GM12878 (cell line): Measurements from ENCODE around the gene ZSWIM3. TPM values are rescaled to one million over a fixed set of nuclear protein-coding genes. Genes with fewer than 3 reads are reported as not detected.

ENCODE experiments used
- ATAC-seq: fragments of 200-7000 bp; cut with Tn5 transposase; 3 replicates; pipeline ENCODE4 v1.9.1; 2020; ENCODE audit warnings: mild to moderate bottlenecking, moderate library complexity
- BruUV-seq: library from RNA; stranded (reverse); fragments of 400-500 nt; replicated peaks from 2 replicates; lab custom pipeline; 2021; lab: Mats Ljungman, UMichigan
- CTCF ChIA-PET: fragments of 300-600 bp; sonication (Branson Sonifier 250); formaldehyde crosslinking; extraction: SDS; loops from one replicate; lab custom pipeline; 2021; ENCODE audit warnings: inconsistent platforms; lab: Yijun Ruan, JAX
- POLR2A ChIA-PET: fragments of 350-600 bp; formaldehyde crosslinking; extraction: SDS; loops from one replicate; lab custom pipeline; 2021; ENCODE audit warnings: inconsistent platforms; lab: Charles Lee
- RAD21 ChIA-PET: fragments of 300-600 bp; sonication (Branson Sonifier 250); formaldehyde crosslinking; loops from one replicate; lab custom pipeline; 2023; ENCODE audit warnings: antibody characterized with exemption; ENCODE audit not compliant: unreplicated experiment; lab: Charles Lee
- SMC1A ChIA-PET: fragments of 300-600 bp; sonication (Branson Sonifier 250); formaldehyde crosslinking; loops from one replicate; lab custom pipeline; 2023; ENCODE audit not compliant: unreplicated experiment, uncharacterized antibody; lab: Charles Lee
- DNase-seq: peaks from one replicate; pipeline ENCODE4 v3.0.0-alpha.2; 2011; ENCODE audit warnings: low read depth, low spot score
- FAIRE-seq: peaks from 3 replicates; lab custom pipeline; 2011; peaks lifted over from hg19 to GRCh38; lab: Jason Lieb, UNC
- H2AFZ ChIP-seq: 2 replicates; pipeline ENCODE4 v1.6.0; 2011; ENCODE audit warnings: low read depth, low read length, control low read depth; ENCODE audit not compliant: control insufficient read depth
- H3K27ac ChIP-seq: 2 replicates; pipeline ENCODE4 v1.5.1; 2011; ENCODE audit warnings: control low read depth; ENCODE audit not compliant: control insufficient read depth, insufficient read depth
- H3K27me3 ChIP-seq, 2 experiments: replicated peaks in 1 of 2; 2 replicates each; pipeline versions ENCODE4 v1.6.0 to v1.6.1; 2011; ENCODE audit warnings: low read length in 1 of 2; ENCODE audit not compliant: control insufficient read depth in 2 of 2, insufficient read depth in 2 of 2
- H3K36me3 ChIP-seq, 2 experiments: 2 replicates each; pipeline ENCODE4 v1.5.1; 2011; ENCODE audit warnings: low read length in 1 of 2; ENCODE audit not compliant: control insufficient read depth in 2 of 2, insufficient read depth in 2 of 2
- H3K4me1 ChIP-seq: 2 replicates; pipeline ENCODE4 v1.6.1; 2011; ENCODE audit warnings: mild to moderate bottlenecking, low read length, moderate library complexity, mixed read lengths; ENCODE audit not compliant: control insufficient read depth, insufficient read depth
- H3K4me2 ChIP-seq: 2 replicates; pipeline ENCODE4 v1.6.0; 2011; ENCODE audit warnings: control low read depth; ENCODE audit not compliant: control insufficient read depth, insufficient read depth
- H3K4me3 ChIP-seq: fragments of 200-600 bp; sonication (generic); 2 replicates; pipeline ENCODE4 v1.5.1; 2016
- H3K79me2 ChIP-seq: 2 replicates; pipeline ENCODE4 v1.6.0; 2011; ENCODE audit warnings: low read length; ENCODE audit not compliant: control insufficient read depth, insufficient read depth
- H3K9ac ChIP-seq: 2 replicates; pipeline ENCODE4 v1.8.0; 2011; ENCODE audit warnings: low read length, control low read depth, mixed read lengths; ENCODE audit not compliant: control insufficient read depth, insufficient read depth
- H3K9me3 ChIP-seq: replicated peaks from 3 replicates; pipeline ENCODE4 v1.5.1; 2011; ENCODE audit warnings: mild to moderate bottlenecking, low read length; ENCODE audit not compliant: control insufficient read depth, insufficient read depth
- H4K20me1 ChIP-seq: 2 replicates; pipeline ENCODE4 v1.6.0; 2011; ENCODE audit not compliant: control insufficient read depth, insufficient read depth
- BHLHE40 ChIP-seq, 2 experiments: fragments of 450-650 bp in 1 of 2; IDR thresholded peaks; 2 replicates each; pipeline ENCODE4 v1.6.1; 2011 to 2017; ENCODE audit warnings: low read depth in 2 of 2, borderline replicate concordance in 1 of 2, improper control_type of control experiment in 1 of 2, low read length in 1 of 2, mild to moderate bottlenecking in 1 of 2
- IKZF2 ChIP-seq, 2 experiments: fragments of 450-650 bp; IDR thresholded peaks; 2 replicates each; pipeline ENCODE4 v1.6.1; 2017; ENCODE audit warnings: mild to moderate bottlenecking in 2 of 2, moderate library complexity in 2 of 2
- JUNB ChIP-seq: IDR thresholded peaks from 2 replicates; pipeline ENCODE4 v1.6.1; 2016; ENCODE audit warnings: antibody characterized with exemption, mild to moderate bottlenecking
- PML ChIP-seq: IDR thresholded peaks from 2 replicates; pipeline ENCODE4 v1.6.1; 2012; ENCODE audit warnings: low read length, inconsistent platforms
- RB1 ChIP-seq: fragments of 450-650 bp; formaldehyde crosslinking; IDR thresholded peaks from 2 replicates; pipeline ENCODE4 v1.6.1; 2017; ENCODE audit warnings: mild to moderate bottlenecking, borderline replicate concordance
- TCF12 ChIP-seq: IDR thresholded peaks from 2 replicates; pipeline ENCODE4 v1.6.1; 2011; ENCODE audit warnings: low read depth, mild to moderate bottlenecking, low read length
- WGBS: methylation state at CpG from one replicate; pipeline ENCODE4 v1.1.6; 2016; ENCODE audit warnings: low lambda C conversion rate; ENCODE audit not compliant: insufficient replicate concordance, insufficient coverage; ENCODE audit errors: missing lambda C conversion rate; 5-methylcytosine and 5-hydroxymethylcytosine counted together
- in situ Hi-C: fragments of 300-500 bp; cut with MboI; formaldehyde crosslinking; loops from 9 replicates; pipeline ENCODE4 v1.14.3; 2018; ENCODE audit warnings: mixed read lengths
- intact Hi-C: fragments of 100-400 bp; cut with micrococcal nuclease; formaldehyde crosslinking; loops from one replicate; pipeline ENCODE4 v1.14.2; 2022; ENCODE audit not compliant: unreplicated experiment
- polyA plus RNA-seq, 11 experiments: library from polyadenylated mRNA; depleted of rRNA in 4 of 11; unstranded in 6 of 11; stranded (reverse) in 5 of 11; fragments of >200 nt; fragmentation: Nextera tagmentation in 4 of 11; fragmentation: Illumina TruSeq in 1 of 11; extraction: Ambion mirVana in 4 of 11; extraction: Trizol in 1 of 11; gene quantifications; 1 replicate in 1 of 11; 2 replicates in 10 of 11; pipeline versions ENCODE4 v1.2.1 to v1.2.3, GENCODE V29; 2011 to 2016; ENCODE audit warnings: inconsistent platforms in 2 of 11, missing spikeins in 2 of 11, low read depth in 1 of 11
- total RNA-seq, 4 experiments: library from RNA; depleted of rRNA in 3 of 4; stranded (reverse); fragments of >200 nt in 3 of 4; fragmentation: Illumina TruSeq in 1 of 4; extraction: Trizol in 1 of 4; gene quantifications; 2 replicates each; pipeline versions ENCODE4 v1.2.1 to v1.2.3, GENCODE V29; 2013 to 2021
- TF ChIP-seq, protein P1 (sequence below): fragments of 450-650 bp; IDR thresholded peaks from 2 replicates; pipeline ENCODE4 v1.6.1; 2016; ENCODE audit warnings: mild to moderate bottlenecking
- TF ChIP-seq, protein P2 (sequence below): fragments of 150-350 bp; IDR thresholded peaks from 2 replicates; pipeline ENCODE4 v1.6.1; 2014; ENCODE audit warnings: mild to moderate bottlenecking, low read depth, low read length
- TF ChIP-seq, protein P3 (sequence below): IDR thresholded peaks from 2 replicates; pipeline ENCODE4 v1.6.1; 2012; ENCODE audit warnings: low read length, inconsistent platforms

Gene ZSWIM3
- total and polyA plus RNA-seq, 10 of the 15 experiments (the other 5 are each of a cell fraction or from before 2014, with no cell fraction given): 1.6 to 5.1 (median 4.2) TPM

DNA sequence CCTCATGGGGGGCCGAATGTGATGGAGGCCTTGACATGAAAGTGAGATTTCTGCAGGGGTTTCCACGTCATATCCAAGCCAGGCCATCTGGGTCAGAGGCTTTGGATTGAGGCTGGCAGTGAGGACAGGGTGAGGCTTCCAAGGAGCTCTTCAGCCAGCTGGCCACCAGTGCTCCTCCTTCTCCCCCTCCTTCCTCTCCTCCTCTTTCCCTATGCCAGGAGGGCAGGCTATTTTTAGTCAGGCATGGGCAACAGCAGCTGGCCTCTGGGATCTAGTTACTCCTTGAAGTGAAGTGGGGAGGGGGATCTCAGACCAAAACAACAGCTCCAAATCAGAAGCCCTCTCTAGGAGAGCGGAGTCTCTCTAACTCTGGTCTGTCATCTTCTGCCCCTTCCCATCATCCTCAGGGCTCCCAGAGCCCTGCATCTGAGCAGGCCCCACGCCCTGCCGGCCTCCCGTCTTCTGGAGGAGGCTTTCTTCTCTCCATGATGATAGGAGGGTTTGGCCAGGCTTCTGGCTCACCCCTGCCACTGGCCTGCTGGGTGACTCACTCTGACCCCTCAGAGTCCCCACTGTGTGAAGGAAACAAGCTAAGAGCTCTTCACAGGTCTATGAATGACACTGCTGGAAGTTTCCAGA is 30.9 kb upstream of the ZSWIM3 start:
- no peak for TF ChIP-seq RB1
- TF ChIP-seq, protein P1, sequence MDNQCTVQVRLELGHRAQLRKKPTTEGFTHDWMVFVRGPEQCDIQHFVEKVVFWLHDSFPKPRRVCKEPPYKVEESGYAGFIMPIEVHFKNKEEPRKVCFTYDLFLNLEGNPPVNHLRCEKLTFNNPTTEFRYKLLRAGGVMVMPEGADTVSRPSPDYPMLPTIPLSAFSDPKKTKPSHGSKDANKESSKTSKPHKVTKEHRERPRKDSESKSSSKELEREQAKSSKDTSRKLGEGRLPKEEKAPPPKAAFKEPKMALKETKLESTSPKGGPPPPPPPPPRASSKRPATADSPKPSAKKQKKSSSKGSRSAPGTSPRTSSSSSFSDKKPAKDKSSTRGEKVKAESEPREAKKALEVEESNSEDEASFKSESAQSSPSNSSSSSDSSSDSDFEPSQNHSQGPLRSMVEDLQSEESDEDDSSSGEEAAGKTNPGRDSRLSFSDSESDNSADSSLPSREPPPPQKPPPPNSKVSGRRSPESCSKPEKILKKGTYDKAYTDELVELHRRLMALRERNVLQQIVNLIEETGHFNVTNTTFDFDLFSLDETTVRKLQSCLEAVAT: no peak
- TF ChIP-seq, protein P2, sequence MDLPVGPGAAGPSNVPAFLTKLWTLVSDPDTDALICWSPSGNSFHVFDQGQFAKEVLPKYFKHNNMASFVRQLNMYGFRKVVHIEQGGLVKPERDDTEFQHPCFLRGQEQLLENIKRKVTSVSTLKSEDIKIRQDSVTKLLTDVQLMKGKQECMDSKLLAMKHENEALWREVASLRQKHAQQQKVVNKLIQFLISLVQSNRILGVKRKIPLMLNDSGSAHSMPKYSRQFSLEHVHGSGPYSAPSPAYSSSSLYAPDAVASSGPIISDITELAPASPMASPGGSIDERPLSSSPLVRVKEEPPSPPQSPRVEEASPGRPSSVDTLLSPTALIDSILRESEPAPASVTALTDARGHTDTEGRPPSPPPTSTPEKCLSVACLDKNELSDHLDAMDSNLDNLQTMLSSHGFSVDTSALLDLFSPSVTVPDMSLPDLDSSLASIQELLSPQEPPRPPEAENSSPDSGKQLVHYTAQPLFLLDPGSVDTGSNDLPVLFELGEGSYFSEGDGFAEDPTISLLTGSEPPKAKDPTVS: 0 out of 2 replicates have a peak, but pooled peaks have one; percentile 22
- no peak for TF ChIP-seq PML
- TF ChIP-seq TCF12: no peak
- TF ChIP-seq, protein P3, sequence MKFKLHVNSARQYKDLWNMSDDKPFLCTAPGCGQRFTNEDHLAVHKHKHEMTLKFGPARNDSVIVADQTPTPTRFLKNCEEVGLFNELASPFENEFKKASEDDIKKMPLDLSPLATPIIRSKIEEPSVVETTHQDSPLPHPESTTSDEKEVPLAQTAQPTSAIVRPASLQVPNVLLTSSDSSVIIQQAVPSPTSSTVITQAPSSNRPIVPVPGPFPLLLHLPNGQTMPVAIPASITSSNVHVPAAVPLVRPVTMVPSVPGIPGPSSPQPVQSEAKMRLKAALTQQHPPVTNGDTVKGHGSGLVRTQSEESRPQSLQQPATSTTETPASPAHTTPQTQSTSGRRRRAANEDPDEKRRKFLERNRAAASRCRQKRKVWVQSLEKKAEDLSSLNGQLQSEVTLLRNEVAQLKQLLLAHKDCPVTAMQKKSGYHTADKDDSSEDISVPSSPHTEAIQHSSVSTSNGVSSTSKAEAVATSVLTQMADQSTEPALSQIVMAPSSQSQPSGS: no peak
- no peak for TF ChIP-seq IKZF2 (IDR thresholded peaks at IDR 0.05)
- no peak for TF ChIP-seq JUNB
- TF ChIP-seq BHLHE40 (IDR thresholded peaks at IDR 0.05; ENCODE audit: borderline replicate concordance in 1 of 2, low read depth in 2 of 2, low read length in 1 of 2): no peak
- Histone ChIP-seq H3K9me3 (no peaks in the 10 kb centered on the region), H3K27ac (no peak overlapping the region), H3K9ac (no peak overlapping the region), H3K4me2 (no peak overlapping the region), H3K79me2 (no peaks in the 10 kb centered on the region), H2AFZ (no peak overlapping the region), H3K4me3 (no peak overlapping the region), H3K4me1 (peaks cover 5% of the 10 kb centered on the region; the same call in 1 of the 2 replicates), H3K27me3 (no peaks in the 10 kb centered on the region; a peak in 2 of 4 replicates), H4K20me1 (no peaks in the 10 kb centered on the region), H3K36me3 (no peaks in the 10 kb centered on the region)
- POLR2A ChIA-PET: interaction anchor here (0.6 kb wide), 4 partner anchors 13 to 1663 kb away, joined by 3 to 5 read pairs (median 4); no protein-coding TSS in a partner anchor
- in situ Hi-C loops (no loop called here), intact Hi-C loops (no loop called here)
- ATAC-seq: no peak
- no TSS peak for BruUV-seq
- FAIRE-seq: no peak
- CTCF ChIA-PET: interaction anchor here (1.4 to 3.0 kb wide), 2 partner anchors 10 to 63 kb away, joined by 3 to 9 read pairs; no protein-coding TSS in a partner anchor
- DNase-seq: no peak
- RAD21 ChIA-PET: no interaction called here
- SMC1A ChIA-PET: no interaction called here
- WGBS: 50% methylated on average over 6 of the region's 6 CpGs
